NCI-H524 treated with DMSO at 0.1 percent for 48 hours (cell line): Measurements from ENCODE around the gene RNF19B.
"Not testable (repeated sequence)": the region's sequence is repeated elsewhere in the genome, so short reads cannot be mapped to it uniquely, and the experiment has no call there.

ENCODE experiments used
- DNase-seq: peaks from one replicate; lab custom pipeline; 2025; lab: John Stamatoyannopoulos, UW

The RNF19B gene

GRCh38 chr1:32992489-32993323 lies 28.1 kb upstream of the RNF19B start:
- DNase-seq, result no peak

DNA sequence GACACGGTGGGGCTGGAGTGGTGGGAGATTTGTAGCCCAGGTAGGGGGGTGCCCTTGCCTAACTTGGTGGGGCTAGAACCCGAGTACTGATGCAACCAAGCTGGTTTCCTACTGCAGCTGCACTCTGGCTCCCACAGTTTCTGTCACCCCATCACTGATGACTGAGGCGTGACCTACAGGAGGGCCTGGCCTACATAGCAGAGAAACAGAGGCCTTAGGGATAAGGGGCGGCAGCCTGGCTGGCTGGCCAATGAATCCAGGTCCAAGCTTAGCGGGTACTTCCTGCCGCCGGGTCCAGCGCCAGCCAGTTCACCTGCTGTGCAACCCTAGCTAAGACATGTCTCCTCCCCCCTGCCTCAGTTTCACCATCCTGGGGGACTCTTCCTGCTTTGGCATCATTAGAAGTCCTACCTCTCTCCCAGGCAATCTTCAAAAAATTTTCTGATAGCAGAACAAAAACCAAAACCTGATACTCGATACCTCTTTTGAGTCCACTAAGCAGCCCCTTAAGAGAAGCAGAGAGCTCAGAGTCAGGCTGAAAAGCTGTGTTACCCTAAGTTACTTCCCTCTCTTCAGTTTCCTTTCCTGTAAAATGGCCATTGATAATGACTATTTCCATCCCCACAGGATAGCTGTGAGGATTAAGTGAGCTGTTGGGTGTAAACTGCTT lies 27.3 kb upstream of the RNF19B start:
- no peak for DNase-seq

GRCh38 chr1:32991386-32991785 lies 26.8 kb upstream of the RNF19B start:
- no peak for DNase-seq

DNA sequence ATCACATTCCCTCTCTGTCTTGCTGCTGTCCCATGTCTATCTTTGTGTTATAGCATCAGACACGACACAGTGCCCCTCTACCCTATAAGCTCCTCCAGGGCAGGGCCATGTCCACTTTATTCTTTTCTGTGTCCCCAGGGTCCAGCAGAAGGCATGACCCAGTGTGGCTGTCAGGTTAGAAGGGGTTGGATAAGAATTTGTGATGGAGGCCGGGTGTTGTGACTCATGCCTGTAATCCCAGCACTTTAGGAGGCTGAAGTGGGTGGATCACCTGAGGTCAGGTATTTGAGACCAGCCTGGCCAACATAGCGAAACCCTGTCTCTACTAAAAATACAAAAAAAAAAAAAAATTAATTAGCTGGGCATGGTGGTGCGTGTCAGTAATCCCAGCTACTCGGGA lies 26.3 kb upstream of the RNF19B start:
- no peak for DNase-seq

- no peak for DNase-seq
Measured at GRCh38 chr1:32989160-32990050, 24.8 kb upstream of the RNF19B start.

GRCh38 chr1:32988665-32989064 lies 24.1 kb upstream of the RNF19B start:
- DNase-seq, result no peak

DNA sequence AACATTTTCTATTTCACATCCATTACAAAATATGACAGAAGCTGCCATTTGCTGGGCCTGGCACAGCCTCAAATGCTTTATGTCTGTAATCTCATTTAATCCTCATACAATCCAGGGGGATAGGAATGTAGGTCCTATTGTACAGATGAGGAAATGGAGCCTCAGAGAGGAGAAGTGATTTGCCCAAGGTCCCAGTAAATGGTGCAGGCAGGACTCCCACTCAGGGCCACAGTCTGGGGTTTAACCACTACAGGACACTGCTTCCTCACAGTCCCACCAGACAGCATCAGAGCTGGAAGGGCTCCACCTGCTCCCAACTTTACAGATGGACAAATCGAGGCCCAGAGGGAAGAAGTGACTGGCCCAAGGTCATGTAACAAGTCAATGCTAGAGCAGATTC lies 20.6 kb upstream of the RNF19B start:
- no peak for DNase-seq

DNA sequence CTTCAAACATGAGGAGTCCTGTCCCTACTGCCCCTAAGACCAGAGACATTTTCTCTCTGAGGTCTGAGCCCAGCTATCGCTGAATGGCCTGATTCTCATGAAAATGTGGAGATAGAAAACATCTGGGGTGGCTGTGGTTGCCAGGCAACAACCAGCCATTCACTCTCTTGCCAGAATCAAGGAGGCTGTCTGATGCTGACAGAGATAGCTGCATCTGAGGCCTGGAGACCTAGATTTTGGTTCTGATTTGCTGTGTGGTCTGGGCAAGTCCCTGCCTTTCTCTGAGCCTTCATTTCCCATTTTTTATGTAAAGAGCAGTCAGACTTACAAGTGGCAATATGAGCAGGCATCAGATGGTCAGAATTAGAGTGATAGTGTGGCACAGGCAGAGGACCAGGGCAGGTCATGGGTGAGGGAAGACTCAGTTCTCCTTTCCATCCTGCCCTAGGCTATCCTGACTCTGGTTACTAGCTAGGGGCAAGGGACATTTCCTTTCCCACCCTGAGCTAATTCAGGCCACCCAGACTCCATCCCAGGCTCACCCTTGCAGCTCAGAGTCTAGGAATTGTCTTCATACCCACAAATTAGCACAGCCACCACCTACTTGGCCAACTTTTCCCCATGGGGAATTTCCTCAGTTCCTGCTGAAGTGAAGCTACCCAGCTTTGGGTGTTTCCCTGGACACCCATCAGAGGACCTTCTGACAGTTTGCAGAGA lies 20.0 kb upstream of the RNF19B start:
- DNase-seq, result no peak

GRCh38 chr1:32984090-32984454 lies 19.5 kb upstream of the RNF19B start:
- DNase-seq, result no peak

DNA sequence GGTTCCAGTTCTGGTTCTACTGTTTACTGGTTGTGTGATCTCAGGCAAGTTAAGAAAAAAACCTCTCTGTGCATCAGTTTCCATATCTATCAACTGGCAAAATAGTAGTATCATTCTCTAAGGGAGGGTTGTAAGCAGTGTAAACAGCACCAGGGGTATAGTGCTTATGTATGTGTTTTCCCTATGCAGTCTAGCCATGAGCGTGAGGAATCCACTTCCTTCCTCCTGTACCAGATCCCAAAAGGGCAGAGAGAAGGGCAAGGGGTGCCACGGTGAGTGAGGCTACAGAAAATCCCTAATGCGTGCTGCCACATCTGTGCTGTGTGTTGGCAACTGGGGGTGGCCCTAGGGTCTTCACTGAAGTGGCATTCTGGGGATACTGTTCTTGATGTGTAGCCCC lies 18.4 kb upstream of the RNF19B start:
- no peak for DNase-seq

DNA sequence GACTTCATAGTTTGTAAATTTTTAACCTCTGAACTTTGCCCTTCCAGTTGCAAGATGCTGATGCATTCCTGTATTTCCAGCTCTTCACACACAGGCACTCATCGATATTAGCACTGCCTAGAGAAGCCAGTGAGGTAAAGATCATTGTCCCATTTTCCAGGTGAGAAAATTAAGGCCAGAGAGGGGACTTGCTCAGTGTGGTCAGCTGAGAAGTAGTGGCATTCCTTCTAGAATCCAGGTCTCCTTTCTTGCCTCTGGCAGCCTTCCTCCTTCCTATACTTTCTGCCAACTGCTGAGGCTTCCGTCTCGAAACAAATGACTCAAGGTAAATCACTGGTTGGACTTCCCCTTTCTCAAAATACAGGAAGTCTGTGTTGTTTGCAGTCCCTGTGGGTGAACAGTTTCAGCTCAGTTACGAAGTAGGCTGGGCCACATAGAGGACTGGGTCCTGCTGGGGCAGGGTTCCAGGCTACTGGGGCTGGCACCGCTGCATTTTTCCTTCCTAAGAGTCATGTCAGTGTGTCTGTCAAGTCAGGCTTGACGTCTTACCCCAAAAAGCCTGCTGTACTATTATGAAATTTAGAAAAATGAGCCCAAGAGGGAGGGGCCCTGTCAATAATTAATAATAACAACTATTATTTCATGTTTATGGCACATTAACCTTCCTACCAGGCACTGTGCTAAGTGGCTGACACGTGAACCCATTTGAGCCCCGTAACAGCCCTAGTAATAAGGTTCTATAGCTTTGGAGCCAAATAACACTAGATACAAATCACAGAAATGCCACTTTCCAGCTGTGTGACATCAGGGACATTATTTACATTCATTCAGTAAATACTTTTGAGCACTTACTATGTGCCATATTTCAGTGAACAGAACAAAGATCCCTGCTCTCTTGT lies 16.6 kb upstream of the RNF19B start:
- DNase-seq, result no peak

GRCh38 chr1:32980080-32980479 lies 15.5 kb upstream of the RNF19B start:
- DNase-seq, result no peak

DNA sequence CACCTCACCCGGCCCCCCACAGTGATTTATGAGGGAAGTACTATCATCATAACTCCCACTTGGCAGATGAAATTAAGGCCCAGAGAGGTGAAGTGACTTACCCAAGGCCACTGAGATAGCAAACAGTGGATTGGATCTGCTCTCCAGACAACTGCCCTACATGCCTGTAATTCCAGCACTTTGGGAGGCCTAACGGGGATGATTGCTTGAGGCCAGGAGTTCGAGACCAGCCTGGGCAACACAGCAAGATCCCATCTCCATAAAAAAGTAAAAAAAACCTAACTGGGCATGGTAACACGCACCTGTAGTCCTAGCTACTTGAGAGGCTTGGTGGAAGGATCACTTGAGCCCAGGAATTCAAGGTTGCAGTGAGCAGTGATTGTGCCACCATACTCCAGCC lies 14.2 kb upstream of the RNF19B start:
- no peak for DNase-seq

GRCh38 chr1:32977546-32978087 lies 13.0 kb upstream of the RNF19B start:
- no peak for DNase-seq

DNA sequence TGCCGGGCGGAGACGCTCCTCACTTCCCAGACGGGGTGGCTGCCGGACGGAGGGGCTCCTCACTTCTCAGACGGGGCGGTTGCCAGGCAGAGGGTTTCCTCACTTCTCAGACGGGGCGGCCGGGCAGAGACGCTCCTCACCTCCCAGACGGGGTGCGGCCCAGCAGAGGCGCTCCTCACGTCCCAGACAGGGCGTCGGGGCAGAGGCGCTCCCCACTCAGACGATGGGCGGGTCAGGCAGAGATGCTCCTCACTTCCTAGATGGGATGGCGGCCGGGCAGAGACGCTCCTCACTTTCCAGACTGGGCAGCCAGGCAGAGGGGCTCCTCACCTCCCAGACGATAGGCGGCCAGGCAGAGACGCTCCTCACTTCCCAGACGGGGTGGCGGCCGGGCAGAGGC lies 10.4 kb upstream of the RNF19B start:
- not testable (repeated sequence) for DNase-seq

GRCh38 chr1:32973458-32973857 lies 8.8 kb upstream of the RNF19B start:
- not testable (repeated sequence) for DNase-seq

DNA sequence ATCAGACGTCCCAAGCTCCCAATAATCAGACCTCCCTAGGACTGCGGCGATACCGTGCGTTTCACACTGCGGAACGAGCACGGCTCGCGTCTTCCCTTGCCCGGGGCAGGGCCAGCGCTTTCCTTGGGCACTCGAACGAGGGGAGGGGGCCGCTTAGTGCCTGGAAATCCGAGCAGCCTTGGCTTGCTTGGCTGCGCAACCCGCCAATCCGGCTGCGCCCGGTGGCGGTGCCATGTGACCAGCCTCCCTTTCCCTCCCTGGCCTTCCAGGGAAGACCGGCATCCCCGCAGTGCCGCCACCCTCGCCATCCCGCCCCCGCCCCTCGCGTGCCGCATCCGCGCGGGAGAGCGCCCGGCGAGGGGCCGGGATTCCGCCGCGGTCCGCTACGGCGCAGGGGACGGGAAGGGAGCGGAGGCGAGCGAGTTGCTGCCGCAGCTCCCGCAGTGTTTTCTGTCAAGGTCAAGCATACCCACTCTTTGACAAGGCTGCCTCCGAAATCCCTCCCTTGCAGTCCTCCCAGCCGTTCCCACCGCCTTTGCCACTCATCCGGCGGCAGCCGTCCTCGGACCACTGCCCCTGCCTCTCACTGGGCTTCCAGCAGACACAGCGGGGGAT lies 8.3 kb upstream of the RNF19B start:
- DNase-seq, result peak; percentile 65

- DNase-seq, result no peak
Measured at GRCh38 chr1:32971576-32971975, 7.0 kb upstream of the RNF19B start.

DNA sequence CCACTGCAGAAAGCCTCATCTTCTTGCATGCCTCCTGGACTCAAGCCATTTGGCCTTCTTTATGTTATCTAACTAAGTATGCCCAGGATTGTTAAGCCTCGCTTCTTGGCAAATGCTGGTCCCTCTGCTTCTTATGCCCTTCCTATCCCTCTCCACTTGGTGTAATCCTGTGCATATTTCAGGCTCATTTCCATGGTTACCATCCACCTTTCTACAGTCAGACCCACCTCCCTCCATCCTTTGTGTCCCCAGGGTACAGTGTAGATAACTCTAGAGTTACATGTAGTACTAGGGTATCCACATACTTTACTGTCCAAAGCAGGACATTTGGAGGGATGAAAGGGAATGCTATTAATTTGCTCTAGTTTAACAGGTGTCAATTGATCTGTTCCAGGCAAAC lies 6.5 kb upstream of the RNF19B start:
- no peak for DNase-seq

GRCh38 chr1:32969566-32969965 lies 5.0 kb upstream of the RNF19B start:
- no peak for DNase-seq
